Tibial nerve (tissue), 4 donors: Measurements from ENCODE around the gene CYP24A1.

Experiments
- EP300 ChIP-seq, 2 donors: sonication (generic); formaldehyde crosslinking; IDR thresholded peaks; one replicate each; pipeline ENCODE4 v1.6.1; 2017; ENCODE audit warnings: antibody characterized with exemption in 2 of 2, mild to moderate bottlenecking in 1 of 2
- POLR2A ChIP-seq, 2 donors: fragments of 450-650 bp; IDR thresholded peaks; one replicate each; pipeline ENCODE4 v1.6.1; 2017; ENCODE audit warnings: antibody characterized with exemption in 2 of 2, mild to moderate bottlenecking in 2 of 2, moderate library complexity in 2 of 2
- TF ChIP-seq, protein P1 (sequence below), 5 experiments: fragments of 200-600 bp in 3 of 5; fragments of 450-650 bp in 2 of 5; sonication (generic) in 3 of 5; IDR thresholded peaks; one replicate each; pipeline ENCODE4 v1.5.1; 2016 to 2019; ENCODE audit warnings: antibody characterized with exemption in 5 of 5, mild to moderate bottlenecking in 3 of 5, moderate library complexity in 2 of 5

- TF ChIP-seq POLR2A (IDR thresholded peaks at IDR 0.05): no peak
- TF ChIP-seq, protein P1, sequence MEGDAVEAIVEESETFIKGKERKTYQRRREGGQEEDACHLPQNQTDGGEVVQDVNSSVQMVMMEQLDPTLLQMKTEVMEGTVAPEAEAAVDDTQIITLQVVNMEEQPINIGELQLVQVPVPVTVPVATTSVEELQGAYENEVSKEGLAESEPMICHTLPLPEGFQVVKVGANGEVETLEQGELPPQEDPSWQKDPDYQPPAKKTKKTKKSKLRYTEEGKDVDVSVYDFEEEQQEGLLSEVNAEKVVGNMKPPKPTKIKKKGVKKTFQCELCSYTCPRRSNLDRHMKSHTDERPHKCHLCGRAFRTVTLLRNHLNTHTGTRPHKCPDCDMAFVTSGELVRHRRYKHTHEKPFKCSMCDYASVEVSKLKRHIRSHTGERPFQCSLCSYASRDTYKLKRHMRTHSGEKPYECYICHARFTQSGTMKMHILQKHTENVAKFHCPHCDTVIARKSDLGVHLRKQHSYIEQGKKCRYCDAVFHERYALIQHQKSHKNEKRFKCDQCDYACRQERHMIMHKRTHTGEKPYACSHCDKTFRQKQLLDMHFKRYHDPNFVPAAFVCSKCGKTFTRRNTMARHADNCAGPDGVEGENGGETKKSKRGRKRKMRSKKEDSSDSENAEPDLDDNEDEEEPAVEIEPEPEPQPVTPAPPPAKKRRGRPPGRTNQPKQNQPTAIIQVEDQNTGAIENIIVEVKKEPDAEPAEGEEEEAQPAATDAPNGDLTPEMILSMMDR (IDR thresholded peaks at IDR 0.05): no peak
- no peak for TF ChIP-seq EP300 (IDR thresholded peaks at IDR 0.05)
These were observed 61.4 kb downstream of the CYP24A1 start for GRCh38 chr20:54112221-54112884.
